GM13977 (cell line): ENCODE measurements around the gene PRDM12.

Experiments used
- DNase-seq: peaks from one replicate; pipeline ENCODE4 v3.0.0; 2012; ENCODE audit warnings: low spot score
- CTCF ChIP-seq: IDR thresholded peaks from 2 replicates; pipeline ENCODE4 v1.5.1; 2012; ENCODE audit warnings: mild to moderate bottlenecking, control low read depth; ENCODE audit not compliant: insufficient read depth; ENCODE audit errors: extremely low read depth, missing control alignments
- in situ Hi-C: fragments of 300-500 bp; cut with MboI; formaldehyde crosslinking; loops from one replicate; pipeline ENCODE4 v1.12.0; 2022; ENCODE audit warnings: low sequenced_read_pairs, low pct_unique_long_range_greater_than_20kb, mixed read lengths, inconsistent platforms; ENCODE audit not compliant: unreplicated experiment

PRDM12 gene

GRCh38 chr9:130712564-130713285 lies 48.3 kb downstream of the PRDM12 start:
- TF ChIP-seq CTCF = no peak
- peak; percentile 97 for DNase-seq
- in situ Hi-C loops = loop anchor here (10.0 to 25.0 kb wide), 3 partner anchors 52 to 325 kb away; no protein-coding TSS in a partner anchor

- peak; percentile 13 for TF ChIP-seq CTCF
- in situ Hi-C loops = loop anchor here (10.0 to 25.0 kb wide), 3 partner anchors 51 to 324 kb away; no protein-coding TSS in a partner anchor
- peak; percentile 42 for DNase-seq
These were observed 49.0 kb downstream of the PRDM12 start for GRCh38 chr9:130713286-130713960.

GRCh38 chr9:130714586-130715110 lies 50.3 kb downstream of the PRDM12 start:
- in situ Hi-C loops = loop anchor here (10.0 to 25.0 kb wide), 3 partner anchors 50 to 323 kb away; no protein-coding TSS in a partner anchor
- DNase-seq = no peak
- TF ChIP-seq CTCF = no peak

GRCh38 chr9:130715270-130715669 lies 50.9 kb downstream of the PRDM12 start:
- in situ Hi-C loops = loop anchor here (10.0 to 25.0 kb wide), 3 partner anchors 50 to 322 kb away; no protein-coding TSS in a partner anchor
- no peak for DNase-seq
- no peak for TF ChIP-seq CTCF

GRCh38 chr9:130718562-130718961 lies 54.2 kb downstream of the PRDM12 start:
- in situ Hi-C loops = loop anchor here (10.0 to 25.0 kb wide), 3 partner anchors 46 to 319 kb away; no protein-coding TSS in a partner anchor
- TF ChIP-seq CTCF = no peak
- no peak for DNase-seq

GRCh38 chr9:130720762-130721161 lies 56.4 kb downstream of the PRDM12 start:
- no peak for TF ChIP-seq CTCF
- in situ Hi-C loops = loop anchor here (25.0 kb wide), 1 partner anchor 317 kb away; no protein-coding TSS in a partner anchor
- DNase-seq = no peak
